Esophagus muscularis mucosa (tissue), 4 donors: ENCODE measurements around the gene TMEM119.

ENCODE experiments used
- EP300 ChIP-seq: sonication (generic); formaldehyde crosslinking; IDR thresholded peaks from one replicate; pipeline ENCODE4 v1.6.1; 2017; ENCODE audit warnings: antibody characterized with exemption
- POLR2A ChIP-seq: fragments of 450-650 bp; IDR thresholded peaks from one replicate; pipeline ENCODE4 v1.6.1; 2017; ENCODE audit warnings: antibody characterized with exemption, moderate library complexity, mild to moderate bottlenecking, low read depth
- POLR2AphosphoS5 ChIP-seq, 2 donors: sonication (generic); formaldehyde crosslinking; IDR thresholded peaks; one replicate each; pipeline ENCODE4 v1.6.1; 2017; ENCODE audit warnings: antibody characterized with exemption in 2 of 2
- TF ChIP-seq, protein P1 (sequence below), 3 experiments: fragments of 200-600 bp in 2 of 3; fragments of 450-650 bp in 1 of 3; sonication (generic) in 2 of 3; IDR thresholded peaks; one replicate each; pipeline ENCODE4 v1.5.1; 2017 to 2019; ENCODE audit warnings: antibody characterized with exemption in 3 of 3, mild to moderate bottlenecking in 2 of 3, moderate library complexity in 1 of 3

DNA sequence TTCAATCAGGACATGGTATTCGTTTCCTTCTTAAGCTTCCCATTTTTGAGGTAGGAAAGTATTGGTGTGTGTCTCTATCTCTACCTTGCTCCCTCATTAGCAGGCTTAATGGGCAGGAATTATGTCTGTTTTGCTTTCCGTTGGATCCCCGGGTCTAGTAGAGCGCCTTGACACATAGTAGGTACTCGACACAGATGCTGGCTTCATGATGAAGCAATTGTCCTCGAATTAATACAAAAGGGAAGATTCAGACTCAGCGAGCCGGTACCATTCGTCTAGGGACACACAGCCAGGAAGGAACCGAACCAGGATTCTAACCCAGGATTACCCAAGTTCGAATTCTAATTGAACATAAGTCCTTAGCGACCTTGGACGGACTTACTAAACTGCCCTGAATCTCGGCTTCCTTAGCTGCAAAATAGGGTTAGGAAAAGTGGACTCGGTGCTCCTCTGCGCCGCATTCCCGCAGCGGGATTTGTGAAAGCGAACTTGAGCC lies 36.0 kb downstream of the TMEM119 start:
- TF ChIP-seq EP300 = no peak
- no peak for TF ChIP-seq POLR2A
- TF ChIP-seq, protein P1, sequence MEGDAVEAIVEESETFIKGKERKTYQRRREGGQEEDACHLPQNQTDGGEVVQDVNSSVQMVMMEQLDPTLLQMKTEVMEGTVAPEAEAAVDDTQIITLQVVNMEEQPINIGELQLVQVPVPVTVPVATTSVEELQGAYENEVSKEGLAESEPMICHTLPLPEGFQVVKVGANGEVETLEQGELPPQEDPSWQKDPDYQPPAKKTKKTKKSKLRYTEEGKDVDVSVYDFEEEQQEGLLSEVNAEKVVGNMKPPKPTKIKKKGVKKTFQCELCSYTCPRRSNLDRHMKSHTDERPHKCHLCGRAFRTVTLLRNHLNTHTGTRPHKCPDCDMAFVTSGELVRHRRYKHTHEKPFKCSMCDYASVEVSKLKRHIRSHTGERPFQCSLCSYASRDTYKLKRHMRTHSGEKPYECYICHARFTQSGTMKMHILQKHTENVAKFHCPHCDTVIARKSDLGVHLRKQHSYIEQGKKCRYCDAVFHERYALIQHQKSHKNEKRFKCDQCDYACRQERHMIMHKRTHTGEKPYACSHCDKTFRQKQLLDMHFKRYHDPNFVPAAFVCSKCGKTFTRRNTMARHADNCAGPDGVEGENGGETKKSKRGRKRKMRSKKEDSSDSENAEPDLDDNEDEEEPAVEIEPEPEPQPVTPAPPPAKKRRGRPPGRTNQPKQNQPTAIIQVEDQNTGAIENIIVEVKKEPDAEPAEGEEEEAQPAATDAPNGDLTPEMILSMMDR (IDR thresholded peaks at IDR 0.05) = no peak
- TF ChIP-seq POLR2AphosphoS5 (IDR thresholded peaks at IDR 0.05) = no peak
